H1 (cell line): Measurements from ENCODE around the gene SVIP.

ENCODE experiments used
- GABPA ChIP-seq: IDR thresholded peaks from 2 replicates; pipeline ENCODE4 v1.6.1; 2011; ENCODE audit warnings: mild to moderate bottlenecking, low read length, moderate library complexity, borderline replicate concordance; ENCODE audit not compliant: insufficient read depth
- HDAC6 ChIP-seq: IDR thresholded peaks from one replicate; pipeline ENCODE4 v1.7.1; 2012; ENCODE audit warnings: low read depth, mild to moderate bottlenecking, inconsistent platforms, low read length, moderate library complexity
- MAFK ChIP-seq: IDR thresholded peaks from 2 replicates; pipeline ENCODE4 v1.6.1; 2012; ENCODE audit warnings: low read depth, mild to moderate bottlenecking, improper control_type of control experiment, low read length
- SIX5 ChIP-seq: IDR thresholded peaks from 2 replicates; pipeline ENCODE4 v1.6.1; 2011; ENCODE audit warnings: mild to moderate bottlenecking, low read depth, low read length
- YY1 ChIP-seq: IDR thresholded peaks from 2 replicates; pipeline ENCODE4 v1.6.1; 2011; ENCODE audit warnings: low read depth, mild to moderate bottlenecking, low read length
- TF ChIP-seq, protein P1 (sequence below), 3 experiments: IDR thresholded peaks; 1 replicate in 2 of 3; 2 replicates in 1 of 3; pipeline versions ENCODE4 v1.5.1 to v1.6.1; 2011; ENCODE audit warnings: low read length in 3 of 3, mild to moderate bottlenecking in 3 of 3, inconsistent platforms in 2 of 3, low read depth in 1 of 3, moderate library complexity in 1 of 3; ENCODE audit not compliant: insufficient read depth in 1 of 3; ENCODE audit errors: control extremely low read depth in 1 of 3
- TF ChIP-seq, protein P2 (sequence below): IDR thresholded peaks from 2 replicates; pipeline ENCODE4 v1.6.1; 2012; ENCODE audit warnings: inconsistent platforms

DNA sequence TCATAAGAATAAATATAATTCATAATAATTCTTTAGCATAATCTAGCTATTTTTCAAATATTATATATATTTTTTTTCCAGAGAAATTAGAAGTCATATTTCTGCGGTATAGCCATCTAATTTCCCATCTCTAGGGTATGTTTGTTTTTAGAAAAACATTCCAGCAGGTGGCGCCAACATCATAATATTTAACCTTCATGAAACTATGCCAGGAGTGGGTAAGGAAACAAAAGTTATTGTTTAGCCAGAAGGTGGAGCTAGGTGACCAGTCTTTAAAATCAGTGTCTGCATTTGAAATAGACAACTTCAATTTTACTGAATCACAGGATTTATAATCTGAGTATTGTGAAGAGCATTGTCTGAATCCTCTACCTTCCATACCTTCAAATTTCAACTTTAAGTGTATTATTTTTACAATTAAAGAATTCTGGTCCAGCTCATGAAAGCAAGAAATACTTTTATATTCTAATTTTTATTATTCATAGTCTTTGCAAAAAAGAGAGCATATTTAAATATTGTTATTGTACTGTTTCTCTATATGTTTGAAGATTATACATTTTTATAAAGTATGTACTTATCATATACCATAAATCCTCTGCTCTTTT lies 46.4 kb upstream of the SVIP start:
- TF ChIP-seq, protein P1, sequence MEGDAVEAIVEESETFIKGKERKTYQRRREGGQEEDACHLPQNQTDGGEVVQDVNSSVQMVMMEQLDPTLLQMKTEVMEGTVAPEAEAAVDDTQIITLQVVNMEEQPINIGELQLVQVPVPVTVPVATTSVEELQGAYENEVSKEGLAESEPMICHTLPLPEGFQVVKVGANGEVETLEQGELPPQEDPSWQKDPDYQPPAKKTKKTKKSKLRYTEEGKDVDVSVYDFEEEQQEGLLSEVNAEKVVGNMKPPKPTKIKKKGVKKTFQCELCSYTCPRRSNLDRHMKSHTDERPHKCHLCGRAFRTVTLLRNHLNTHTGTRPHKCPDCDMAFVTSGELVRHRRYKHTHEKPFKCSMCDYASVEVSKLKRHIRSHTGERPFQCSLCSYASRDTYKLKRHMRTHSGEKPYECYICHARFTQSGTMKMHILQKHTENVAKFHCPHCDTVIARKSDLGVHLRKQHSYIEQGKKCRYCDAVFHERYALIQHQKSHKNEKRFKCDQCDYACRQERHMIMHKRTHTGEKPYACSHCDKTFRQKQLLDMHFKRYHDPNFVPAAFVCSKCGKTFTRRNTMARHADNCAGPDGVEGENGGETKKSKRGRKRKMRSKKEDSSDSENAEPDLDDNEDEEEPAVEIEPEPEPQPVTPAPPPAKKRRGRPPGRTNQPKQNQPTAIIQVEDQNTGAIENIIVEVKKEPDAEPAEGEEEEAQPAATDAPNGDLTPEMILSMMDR (IDR thresholded peaks at IDR 0.05; ENCODE audit: control extremely low read depth in 1 of 3, insufficient read depth in 1 of 3, low read depth in 1 of 3, low read length in 3 of 3), result peak in 2 of 3 experiments; percentile 70 to 93; a peak in 3 of 4 replicates
- TF ChIP-seq, protein P2, sequence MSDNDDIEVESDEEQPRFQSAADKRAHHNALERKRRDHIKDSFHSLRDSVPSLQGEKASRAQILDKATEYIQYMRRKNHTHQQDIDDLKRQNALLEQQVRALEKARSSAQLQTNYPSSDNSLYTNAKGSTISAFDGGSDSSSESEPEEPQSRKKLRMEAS, result no peak
- TF ChIP-seq SIX5 (no peak), MAFK (no peak), YY1 (no peak), HDAC6 (no peak), GABPA (no peak)
